HG02973 (cell line): Measurements from ENCODE around the gene SYN1.

Source experiments
- ATAC-seq: cut with Tn5 transposase; IDR thresholded peaks from one replicate; pipeline ENCODE4 v1.9.1; 2021; ENCODE audit warnings: moderate library complexity; ENCODE audit not compliant: unreplicated experiment

SYN1 gene

DNA sequence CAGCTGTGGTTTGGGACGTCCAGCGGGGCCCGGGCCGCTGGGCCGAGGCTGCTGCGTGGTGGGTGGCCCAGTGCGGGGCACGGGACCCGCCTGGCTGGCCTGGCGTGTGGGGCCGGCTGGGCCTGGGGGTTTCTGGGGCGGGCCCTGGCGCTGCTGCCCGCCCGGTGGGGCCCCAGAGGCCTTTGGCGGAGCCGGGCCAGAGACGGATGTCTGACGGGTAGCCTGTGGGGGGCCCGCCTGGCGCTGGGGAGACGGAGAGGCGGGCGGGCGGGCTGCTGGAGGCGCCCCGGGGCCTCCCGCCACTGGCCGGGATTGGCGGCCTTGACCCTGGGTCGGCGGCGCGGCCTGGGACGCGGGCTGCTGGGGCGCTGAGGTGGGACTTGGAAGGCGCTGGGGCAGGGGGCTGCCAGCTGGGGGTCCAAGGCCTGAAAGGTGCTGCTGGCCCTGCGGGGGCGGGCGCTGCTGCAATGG, 45.5 kb downstream of the SYN1 start:
- no peak for ATAC-seq

DNA sequence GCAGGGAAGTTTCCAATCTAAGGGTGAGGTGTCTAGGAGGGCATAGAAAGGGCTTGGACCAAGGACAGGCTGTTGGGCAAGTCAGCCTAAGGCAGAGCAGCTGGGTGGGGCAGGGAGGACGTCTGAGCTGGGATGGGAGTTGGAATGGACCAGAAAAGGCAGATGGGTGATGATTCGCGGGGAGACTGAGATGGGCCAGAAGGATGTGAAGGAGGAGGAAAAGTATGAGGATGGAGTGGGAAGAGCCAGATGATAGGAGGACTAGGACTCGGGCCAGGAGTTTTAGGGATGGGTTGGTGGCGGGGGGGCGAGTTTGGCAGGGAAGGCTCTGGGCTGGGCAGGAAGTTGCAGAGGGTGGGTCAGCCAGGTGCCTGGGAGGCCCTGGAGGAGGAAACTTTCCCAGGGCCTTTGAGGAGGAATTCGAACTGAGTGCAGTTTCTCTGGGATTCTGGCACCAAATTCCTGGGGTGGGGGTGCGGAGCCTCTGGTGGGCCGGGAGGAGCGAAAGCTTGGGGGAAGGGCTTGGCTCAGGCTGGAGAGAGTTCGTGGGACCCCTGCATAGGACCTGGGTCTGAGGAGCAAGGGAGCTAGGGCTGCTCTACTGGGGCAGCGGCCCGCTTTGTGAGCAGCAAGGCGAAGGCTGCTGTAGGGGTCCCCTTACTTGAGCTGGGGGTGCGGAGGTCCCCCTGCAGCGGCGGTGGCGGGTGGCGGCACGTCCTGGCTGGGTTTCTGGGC, 46.1 kb downstream of the SYN1 start:
- ATAC-seq = no peak

DNA sequence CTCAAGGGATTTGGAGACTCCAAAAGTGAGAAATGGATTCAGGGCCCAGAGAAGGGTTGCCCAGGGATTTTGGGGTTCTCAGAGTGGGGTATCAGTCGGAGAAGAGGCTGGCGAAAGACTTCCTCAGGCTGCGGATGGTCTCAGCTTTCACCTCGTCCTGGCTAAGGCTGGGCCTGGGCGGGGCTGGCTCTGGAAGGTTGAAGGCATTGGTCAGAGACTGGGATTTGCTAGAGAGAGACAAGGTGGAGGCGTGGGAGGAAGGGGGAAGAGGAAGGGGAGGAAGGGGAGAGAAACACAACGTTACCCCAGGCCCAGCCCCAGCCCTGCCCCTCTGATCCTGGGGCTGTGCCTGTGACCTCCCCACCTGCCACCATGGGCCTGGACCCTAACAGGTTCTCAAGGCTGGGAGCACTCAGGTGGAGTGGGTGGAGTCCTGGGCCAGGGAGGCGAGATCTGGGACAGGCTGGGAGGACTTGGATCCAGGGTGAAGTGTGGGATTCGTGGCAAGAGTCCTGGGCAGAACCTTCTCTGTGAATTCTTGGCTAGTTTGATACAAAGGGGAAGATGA, 46.8 kb downstream of the SYN1 start:
- ATAC-seq = no peak

DNA sequence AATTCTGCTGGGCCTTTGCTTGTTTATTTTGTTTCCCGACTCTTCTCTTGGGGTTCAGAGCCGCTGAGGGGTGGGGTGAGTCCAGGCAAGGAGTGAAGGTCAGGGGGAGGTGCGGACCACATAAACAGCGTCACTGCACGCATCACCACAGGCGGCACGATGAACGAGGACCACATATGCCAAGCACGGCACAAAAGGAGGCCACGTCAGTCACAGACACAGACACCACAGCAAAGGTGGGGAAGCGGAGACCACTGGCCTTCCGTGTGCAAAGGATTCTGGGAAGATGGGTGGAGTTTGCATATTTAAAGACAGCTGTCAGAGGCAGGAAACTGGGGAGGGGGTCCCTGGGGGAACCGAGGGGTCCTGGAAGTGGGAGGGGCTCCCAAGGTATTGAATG, 47.8 kb downstream of the SYN1 start:
- no peak for ATAC-seq

DNA sequence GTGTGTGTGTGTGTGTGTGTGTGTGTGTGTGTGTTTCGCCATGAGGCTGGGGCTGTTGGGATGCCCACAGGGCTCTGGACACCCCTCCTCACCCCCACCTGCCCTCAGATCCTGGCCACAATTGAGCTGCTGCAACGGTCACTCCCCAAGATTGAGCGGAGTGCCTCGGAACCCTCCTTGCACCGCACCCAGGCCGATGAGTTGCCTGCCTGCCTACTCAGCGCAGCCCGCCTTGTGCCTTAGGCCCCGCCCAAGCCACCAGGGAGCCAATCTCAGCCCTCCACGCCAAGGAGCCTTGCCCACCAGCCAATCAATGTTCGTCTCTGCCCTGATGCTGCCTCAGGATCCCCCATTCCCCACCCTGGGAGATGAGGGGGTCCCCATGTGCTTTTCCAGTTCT, 48.4 kb downstream of the SYN1 start:
- ATAC-seq = no peak

DNA sequence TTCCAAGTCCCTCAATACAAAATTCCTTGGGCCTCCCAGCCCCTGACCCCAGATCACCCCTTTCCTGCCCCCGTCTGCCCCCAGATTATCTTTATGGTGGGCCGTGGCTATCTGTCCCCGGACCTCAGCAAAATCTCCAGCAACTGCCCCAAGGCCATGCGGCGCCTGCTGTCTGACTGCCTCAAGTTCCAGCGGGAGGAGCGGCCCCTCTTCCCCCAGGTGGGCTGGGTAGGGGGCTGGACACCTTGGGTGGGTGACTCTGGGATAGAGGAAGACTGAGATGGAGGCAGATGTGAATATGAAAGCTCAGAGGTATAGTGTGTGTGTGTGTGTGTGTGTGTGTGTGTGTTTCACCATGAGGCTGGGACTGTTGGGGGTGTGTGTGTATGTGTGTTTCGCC, 48.9 kb downstream of the SYN1 start:
- ATAC-seq = no peak

DNA sequence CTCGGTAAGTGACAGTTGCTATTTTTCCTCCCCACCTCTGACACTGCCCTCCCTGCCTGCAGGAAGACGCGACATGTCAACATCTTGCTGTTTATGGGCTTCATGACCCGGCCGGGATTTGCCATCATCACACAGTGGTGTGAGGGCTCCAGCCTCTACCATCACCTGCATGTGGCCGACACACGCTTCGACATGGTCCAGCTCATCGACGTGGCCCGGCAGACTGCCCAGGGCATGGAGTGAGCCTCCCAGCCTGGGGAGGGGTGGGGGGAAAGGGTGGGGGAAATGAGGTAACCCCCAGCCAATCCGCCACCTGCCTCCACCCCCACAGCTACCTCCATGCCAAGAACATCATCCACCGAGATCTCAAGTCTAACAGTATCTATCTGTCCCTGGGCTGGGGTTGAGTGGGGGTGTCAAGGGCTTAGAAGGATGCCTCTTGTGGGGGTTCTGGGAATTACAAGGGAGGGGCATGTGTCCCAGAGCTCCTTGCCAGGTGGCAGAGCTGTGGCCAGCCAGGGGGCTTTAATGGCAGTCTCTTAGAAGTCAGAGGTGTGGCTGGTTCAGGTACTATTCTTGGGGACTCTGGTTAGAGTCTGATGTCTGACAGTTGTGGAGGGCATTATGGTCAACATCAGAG, 50.9 kb downstream of the SYN1 start:
- ATAC-seq = no peak

DNA sequence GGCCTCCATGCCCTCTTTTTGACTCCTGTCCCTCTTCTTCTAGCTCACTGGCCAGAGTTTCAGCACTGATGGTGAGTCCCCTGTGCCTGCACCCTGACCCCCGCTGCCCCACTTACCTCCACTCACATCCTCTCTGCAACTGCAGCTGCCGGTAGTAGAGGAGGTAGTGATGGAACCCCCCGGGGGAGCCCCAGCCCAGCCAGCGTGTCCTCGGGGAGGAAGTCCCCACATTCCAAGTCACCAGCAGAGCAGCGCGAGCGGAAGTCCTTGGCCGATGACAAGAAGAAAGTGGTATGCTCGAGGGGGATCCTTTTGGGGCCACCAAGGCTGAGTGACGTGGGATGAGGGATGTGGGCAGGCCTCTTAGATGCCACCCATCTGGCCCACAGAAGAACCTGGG, 52.8 kb downstream of the SYN1 start:
- ATAC-seq = no peak

DNA sequence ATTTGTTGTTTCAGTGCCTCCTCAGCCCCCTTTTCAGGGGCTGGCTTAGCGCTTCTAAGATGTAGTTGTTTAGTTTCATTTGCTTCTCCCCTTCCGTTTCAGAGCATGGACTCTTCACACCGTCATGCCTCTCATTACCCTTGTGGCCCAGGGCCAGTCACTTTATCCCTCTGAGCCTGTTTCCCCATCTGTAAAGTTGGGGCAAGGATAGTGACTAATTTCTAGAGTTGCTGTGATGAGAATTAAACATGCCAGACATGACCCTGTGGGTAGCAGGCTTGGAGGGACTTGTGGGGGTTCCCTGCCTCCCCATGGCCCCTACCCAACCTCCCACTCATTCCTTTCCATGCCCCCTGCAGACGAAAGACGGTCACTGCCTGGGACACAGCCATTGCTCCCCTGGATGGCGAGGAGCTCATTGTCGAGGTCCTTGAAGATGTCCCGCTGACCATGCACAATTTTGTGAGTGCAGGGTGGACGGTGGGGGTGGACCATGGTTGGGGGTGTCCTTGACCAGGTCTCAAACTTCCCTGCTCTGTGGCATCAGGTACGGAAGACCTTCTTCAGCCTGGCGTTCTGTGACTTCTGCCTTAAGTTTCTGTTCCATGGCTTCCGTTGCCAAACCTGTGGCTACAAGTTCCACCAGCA, 55.1 kb downstream of the SYN1 start:
- no peak for ATAC-seq

DNA sequence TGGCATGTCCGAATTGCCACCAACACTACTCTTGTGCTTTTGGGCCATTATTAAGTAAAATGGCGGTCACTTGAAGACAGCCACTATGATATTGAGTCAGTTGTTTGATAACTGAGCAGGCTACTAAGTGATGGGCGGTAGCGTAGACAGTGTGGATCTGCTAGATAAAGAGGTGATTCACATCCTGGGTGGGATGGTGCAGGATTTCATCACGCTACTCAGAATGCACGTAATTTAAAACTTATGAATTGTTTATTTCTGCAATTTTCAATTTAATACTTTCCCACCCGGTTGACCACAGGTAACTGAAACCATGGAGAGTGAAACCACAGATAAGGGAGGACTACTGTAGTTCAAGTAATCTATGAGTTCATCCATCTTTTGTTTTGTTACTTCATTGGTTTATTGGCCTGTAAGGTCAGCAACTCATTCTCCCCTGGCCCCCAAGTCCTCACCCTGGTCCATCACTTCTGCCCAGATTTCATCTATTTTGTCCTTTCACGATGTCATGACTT, 55.8 kb downstream of the SYN1 start:
- ATAC-seq = no peak

DNA sequence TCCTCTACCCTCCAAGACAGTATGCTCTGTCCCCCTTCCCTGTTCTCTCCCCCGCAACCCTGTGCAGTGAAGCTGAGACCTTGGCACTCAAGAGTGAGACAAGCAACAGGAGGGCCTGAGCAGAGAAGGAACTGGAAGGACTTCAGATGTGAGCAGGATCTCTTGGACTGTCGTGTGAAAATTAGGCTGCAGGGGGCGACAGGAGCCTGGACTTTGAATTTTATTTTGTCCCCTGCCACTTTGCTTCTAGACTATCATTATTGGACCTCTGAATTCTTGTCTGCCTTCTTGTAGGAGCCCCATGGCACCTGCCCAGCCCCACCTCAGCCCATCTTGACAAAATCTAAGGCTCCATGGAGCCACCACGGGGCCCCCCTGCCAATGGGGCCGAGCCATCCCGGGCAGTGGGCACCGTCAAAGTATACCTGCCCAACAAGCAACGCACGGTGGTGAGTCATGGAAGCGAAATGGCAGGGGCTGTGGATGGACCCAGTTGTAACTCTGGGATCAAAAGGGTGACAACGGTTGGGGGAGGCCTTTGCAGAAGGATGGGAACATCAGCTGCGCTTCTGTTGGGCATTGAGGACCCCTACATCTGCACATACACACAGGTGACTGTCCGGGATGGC, 56.9 kb downstream of the SYN1 start:
- ATAC-seq = no peak

DNA sequence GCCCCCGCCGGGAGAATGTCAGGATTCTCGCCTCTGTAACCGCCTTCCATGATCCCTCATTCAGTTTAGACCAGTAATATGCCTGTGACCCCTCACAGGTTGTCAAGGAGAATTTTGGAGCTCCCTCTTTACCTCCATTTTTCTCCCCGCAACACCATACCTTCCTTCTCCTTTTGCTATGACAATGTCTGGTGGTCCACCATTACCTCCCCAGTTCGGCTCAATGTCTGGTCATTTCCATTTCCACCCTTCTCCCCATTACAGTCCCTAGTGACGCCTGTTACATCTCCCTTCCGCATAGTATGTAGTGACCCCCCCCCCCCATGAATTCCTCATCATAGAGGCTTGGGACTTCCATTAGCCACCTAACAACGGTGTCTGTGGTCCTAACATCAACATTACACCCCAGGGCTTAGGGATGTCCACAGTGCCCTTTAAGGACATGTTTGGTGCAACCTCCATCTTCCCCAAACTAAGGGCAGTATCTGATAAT, 58.0 kb downstream of the SYN1 start:
- ATAC-seq = no peak

DNA sequence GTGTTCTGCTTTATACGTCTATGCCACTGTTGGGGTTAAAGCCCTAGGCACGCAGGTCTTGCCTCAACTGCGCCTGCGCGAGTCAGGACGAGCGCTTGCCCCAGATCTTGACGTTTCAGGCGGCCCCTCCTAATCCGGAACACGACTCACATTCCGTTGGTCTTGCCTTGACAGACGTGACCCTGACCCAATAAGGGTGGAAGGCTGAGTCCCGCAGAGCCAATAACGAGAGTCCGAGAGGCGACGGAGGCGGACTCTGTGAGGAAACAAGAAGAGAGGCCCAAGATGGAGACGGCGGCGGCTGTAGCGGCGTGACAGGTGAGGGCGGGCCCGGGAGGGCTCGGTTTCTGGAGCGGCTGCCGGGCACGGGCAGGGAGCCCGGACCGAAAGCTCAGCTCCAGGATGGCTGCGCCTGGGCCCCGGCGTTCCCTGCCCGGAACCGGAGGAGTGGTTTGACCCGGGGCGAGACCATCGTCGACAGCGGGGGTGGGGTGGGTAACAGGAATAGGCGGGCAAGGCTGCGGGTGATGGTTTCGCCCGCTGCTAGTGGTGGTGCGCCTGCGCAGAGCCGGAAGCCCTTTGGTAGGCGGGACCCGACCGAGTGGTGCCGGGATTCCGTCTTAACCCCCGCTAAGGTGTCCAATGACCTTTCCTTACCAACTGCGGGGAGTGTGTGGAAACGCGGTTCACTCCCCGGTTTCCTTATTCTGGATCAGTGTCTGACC, 58.6 kb downstream of the SYN1 start, which contains the start of gene ARAF:
ARAF (plus strand) TSS at position 272 of the 725 bp plus-strand sequence. CDS start 1,763 bp downstream, outside the sequence.
- peak; percentile 85 for ATAC-seq

DNA sequence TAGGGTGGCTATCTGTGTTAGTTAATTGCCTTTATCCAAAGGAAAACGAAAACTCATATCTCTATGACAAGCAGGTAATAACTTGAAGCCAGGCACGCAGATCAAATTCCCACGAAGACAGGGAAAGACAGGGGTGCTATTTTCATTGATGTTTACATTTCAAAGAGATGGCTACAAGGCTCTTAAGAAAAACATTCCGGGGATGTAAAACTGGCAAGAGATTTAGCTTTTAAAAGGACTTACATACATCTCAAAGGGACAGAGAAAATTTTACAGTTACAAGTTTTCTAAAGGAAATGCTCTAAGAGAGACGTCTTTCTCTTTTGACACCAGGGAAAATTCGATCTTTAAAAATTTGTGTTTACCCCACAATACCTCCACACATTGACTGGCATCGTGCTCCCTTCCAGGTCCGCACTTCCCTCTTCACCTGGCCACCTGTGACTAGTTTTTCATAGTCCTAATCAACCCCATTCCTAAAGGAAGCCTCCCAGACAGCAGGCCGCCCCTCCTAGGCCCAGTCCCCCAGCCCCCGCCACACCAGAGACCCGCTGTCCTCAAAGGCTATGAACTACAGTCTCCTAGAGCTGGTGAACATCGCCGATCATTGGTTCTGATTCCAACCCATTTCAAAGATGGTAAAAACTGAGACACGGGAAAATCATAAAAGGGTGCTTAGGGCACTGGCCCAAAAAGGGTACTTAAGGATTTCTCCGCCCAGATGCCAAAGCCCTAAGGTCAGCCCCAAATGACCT, 59.3 kb downstream of the SYN1 start:
- no peak for ATAC-seq

DNA sequence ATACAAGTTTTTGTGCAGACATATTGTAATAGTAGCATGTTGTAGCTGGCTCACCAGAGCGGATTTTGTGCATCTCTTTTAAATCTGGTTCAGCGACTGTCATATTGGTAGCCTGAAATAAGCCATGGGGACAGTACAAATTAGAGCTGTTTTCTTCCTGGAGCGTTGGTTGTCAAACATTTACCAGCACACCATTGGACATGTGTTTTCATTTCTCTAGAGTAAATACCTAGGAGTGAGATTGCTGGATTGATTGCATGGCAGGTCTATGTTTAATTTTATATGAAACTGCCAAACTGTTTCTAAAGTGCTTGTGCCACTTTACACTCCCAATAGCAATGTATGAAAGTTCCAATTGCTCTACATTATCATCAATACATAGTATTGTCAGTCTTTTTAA, 61.2 kb downstream of the SYN1 start:
- no peak for ATAC-seq

DNA sequence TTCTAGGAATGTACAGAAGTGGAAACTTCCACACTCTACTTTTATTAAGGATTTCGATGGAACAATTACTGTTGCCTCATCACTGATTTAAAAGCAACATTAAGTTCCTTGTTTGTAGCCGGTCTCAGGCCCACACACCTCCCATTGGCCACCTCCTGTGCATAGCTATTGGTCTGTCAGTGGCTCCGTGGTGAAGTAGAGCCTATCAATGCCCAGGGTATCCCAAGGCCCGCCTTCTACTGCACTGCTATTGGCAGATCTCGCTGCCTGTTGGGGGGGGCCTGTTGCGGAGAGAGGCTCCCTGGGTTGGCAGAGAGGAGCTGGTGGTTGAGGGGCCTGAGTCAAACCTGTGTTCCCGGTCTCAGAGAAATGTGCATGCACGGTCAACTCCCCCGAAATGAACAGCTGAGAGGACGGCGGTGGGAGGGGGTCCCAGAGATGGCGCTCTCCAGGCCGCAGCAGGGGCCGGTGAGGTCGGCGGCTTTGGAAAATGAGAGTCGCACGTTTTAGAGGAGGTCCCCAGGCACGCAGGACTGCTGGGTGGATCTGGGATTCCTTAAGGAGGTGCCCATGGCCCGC, 63.5 kb downstream of the SYN1 start:
- ATAC-seq = peak; percentile 87

DNA sequence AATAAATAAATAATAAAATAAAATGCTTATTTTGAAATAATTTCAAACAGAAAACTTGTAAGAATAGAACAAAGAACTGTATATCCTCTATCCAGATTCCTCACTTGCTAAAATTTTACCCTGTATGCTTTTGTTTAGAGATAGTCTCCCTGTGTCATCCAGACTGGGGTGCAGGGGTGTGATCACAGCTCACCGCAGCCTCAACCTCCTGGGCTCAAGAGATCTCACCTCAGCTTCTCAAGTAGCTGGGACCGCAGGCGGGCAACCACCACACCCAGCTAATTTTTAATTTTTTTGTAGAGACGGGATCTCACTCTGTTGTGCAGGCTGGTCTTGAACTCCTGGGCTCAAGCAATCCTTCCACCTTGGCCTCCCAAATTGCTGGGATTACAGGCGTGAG, 76.2 kb downstream of the SYN1 start:
- no peak for ATAC-seq

DNA sequence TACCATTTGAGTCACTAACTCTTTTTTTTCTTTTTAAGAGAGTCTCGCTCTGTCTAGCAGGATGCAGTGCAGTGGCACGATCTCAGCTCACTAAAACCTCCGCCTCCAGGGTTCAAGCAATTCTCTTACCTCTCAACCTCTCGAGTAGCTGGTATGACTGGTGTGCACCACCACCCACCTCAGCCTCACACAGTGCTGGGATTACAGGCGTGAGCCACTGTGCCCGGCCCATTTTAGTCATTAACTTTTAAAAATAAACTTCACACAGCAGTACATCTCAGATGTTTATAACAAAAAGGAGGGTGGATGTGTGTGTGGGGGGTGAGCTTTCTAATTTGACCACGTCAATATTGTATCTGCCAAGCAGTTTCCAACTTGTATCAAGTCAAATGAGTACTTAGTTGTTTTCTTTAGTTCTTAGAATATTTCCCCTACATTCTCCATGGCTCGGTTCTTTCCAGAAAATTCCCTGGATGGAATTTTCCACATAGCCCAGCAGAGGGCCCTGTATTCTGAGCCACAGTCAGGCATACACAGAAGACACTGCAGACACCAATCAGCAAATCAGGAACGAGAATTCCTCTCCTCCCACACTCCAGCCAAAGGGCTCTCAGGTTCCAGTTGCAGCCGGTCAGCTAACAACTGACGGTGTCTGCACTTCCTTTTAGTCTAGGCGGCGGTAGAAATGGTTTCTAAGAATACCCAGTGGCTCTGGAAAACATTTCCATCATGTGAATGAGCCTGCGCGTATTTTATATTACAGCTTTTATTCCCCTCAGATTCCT, 78.7 kb downstream of the SYN1 start:
- ATAC-seq = no peak
